ENCODE results near the gene NFIX.

DNA sequence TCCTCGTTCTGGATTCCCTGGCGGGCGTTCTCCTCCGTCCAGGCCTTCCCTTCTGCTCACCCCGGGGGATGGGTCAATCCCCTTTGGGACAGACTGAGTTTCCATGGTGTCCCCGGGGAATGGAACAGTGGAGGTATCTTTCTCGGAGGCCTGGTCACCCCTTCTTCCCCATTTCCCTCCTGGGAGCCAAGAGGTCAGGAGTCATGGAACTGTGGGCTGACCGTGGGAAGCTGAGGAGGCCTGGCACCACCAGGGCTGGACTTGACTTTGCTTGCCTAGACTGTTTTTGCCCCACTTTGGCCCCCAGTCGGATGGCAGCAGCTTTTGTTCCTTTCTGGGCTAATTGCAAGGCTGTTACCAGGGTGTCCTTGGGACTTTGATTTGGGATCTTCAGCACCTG, 124.8 kb downstream of the NFIX start:
- TF ChIP-seq CTCF (IDR thresholded peaks at IDR 0.05) = no peak
- no peak for TF ChIP-seq EP300 (IDR thresholded peaks at IDR 0.05; ENCODE audit: low read depth)
